Activated CD4-positive, alpha-beta T cell treated with anti-CD3 and anti-CD28 coated beads, Interleukin-2, amount 50 U/mL, for 16 hours (primary cell): ENCODE measurements around the gene SCUBE1.
A peak's percentile ranks its signal among the peaks of the same experiment; 100 is the strongest.

Source experiments
- DNase-seq: peaks from one replicate; pipeline ENCODE4 v3.0.0-alpha.2; 2020

Gene SCUBE1

DNA sequence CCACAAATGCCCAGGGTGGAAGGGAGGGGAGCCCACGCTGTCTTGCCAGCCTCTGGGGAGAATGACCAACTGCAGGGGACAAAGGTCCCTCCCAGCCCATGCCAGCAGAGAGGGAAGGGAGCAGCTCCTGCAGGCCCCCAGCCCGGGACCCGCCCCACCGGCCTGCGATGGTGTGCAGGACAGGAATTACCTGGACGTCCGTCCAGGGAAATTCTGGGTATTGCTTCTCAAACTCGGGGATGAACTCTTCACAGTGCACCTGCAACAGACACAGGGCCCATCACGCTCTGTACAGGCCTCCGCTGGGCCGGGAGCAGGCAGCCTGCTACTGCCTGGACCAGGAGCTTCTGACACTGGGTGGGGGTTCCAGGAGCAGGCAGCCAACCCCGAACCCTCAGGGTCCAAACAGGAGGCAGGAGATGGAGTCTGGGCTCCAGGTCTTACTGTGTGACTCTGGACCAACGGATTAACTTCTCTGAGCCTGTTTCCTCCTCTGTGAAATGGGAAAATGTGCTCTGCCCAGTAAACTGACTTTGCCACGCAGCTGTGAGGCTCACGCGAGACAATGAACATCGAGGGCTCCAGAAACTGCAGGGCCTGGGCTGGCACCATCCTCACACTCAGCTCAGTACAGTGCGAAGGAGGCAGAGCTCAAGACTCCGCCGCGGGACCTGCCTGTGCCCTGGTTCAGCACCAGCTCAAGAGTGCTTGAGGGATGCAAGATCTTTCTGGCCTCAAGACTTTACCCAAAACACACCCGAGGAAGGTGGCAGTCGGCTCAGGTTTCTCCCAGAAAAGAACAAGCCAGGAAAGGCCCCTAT is 173.7 kb downstream of the SCUBE1 start:
- no peak for DNase-seq

- DNase-seq = no peak
Observed at GRCh38 chr22:43168471-43169309, 174.5 kb downstream of the SCUBE1 start.

GRCh38 chr22:43167001-43167589 is 176.1 kb downstream of the SCUBE1 start:
- no peak for DNase-seq

- no peak for DNase-seq
Observed at GRCh38 chr22:43166132-43166930, 176.8 kb downstream of the SCUBE1 start.

DNA sequence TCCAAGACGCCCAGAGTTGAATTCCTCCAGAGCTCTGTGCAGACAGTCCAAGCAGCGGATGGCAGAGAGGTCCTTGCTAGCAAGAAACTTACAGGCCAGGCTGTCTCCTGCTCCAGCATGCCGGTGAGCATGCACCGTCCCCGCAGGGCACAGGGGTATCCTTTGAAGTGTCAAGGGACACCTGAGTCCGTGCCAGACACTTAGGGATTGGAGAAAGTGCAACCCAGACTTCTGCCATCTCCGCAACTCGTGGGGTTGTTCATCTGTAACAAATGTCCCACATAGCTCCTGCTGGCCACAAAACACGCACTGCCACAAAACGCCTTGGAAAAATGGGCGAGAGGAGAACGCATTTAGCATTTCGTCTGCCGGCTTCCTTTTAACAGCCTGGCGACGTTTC is 178.5 kb downstream of the SCUBE1 start:
- DNase-seq = no peak

DNA sequence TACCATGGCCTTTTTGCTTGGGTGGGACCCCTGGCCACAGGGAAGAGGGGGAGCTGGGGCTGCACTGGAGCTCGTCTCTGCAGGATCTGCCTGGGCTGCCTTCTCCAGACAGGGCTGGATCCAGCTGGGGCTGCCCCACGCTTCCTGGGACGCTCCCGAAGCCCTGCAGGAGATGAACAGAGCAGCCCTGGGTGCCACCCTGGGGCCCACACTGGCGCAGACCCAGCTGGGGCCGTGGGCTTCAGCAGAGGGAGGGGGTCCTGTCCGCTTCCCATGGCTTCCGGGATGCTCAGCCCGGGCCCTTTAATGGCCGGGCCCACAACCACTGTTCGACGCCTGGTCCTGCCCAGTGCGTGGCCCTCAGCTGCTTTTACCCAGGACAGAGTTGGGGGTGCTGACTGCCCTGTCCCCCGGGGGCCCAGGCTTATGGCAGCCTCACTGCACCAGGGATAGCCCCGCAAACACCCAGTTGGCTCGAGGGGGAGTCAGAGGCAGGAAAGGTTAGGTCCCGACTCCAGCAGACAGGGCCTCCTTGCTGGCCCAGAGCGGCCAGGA is 179.9 kb downstream of the SCUBE1 start:
- DNase-seq = no peak

- DNase-seq = no peak
Observed at GRCh38 chr22:43162412-43163150, 180.6 kb downstream of the SCUBE1 start.

DNA sequence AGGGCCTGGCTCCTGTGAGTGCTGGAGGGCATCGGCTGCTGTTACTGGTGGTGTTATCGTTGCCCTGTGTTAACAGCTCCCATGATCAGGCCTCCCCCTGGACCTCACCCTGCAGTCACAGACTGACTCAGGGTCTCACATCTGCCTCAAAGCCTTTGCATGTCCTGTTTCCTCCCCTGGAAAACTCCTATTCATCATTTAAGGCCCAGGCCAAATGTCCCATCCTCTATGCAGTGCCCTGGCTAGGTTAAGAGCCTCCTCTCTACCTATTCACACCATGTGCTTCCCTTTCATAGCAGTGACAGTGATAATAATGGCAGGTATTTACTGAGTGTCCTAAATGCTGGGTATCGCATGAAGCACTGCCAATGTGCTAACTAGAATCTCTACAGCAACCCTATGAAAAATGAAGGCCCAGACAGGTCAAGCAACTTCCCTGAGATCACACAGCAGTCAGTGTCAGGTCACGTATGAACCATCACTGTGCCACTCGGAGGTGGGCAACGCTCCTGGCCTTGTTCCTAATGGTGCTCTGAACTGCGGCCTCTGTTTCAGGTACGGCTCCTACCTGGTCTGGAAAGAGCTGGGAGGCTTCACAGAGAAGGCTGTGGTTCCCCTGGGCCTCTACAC is 182.6 kb downstream of the SCUBE1 start:
- no peak for DNase-seq

DNA sequence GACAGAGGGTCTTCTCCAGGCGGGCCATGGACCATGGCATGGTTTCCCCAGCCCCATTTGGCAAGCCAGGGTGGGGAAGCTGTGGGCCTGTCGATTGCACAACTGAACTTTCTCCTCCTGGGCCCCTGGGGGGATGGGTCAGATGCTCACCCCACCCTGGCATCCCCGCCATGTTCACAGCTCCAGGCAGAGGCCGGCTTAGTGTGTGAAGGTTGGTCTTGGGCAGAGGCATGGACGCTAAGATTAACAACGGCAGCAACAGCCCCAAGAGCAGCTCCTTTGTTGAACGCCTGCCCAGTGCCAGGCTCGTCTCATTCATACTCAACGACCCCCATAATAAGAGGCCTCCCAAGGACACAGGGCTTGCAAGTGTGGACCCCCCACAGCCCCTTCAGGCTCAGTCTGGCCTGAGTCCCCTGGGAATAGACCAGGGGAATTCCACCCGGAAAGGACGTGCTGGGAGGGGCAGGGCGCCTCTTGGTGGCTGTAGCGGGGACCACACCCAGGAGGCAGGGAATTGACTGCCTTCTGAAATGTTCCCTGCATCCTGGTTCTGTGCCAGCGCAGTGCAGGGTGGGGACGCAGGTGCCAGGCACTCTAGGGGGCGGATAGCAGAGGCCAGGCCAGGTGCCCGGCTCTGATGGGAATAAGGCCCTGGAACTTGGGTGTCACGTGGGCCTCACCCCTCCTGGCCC is 183.5 kb downstream of the SCUBE1 start:
- no peak for DNase-seq

GRCh38 chr22:43158778-43159483 is 184.2 kb downstream of the SCUBE1 start:
- no peak for DNase-seq

DNA sequence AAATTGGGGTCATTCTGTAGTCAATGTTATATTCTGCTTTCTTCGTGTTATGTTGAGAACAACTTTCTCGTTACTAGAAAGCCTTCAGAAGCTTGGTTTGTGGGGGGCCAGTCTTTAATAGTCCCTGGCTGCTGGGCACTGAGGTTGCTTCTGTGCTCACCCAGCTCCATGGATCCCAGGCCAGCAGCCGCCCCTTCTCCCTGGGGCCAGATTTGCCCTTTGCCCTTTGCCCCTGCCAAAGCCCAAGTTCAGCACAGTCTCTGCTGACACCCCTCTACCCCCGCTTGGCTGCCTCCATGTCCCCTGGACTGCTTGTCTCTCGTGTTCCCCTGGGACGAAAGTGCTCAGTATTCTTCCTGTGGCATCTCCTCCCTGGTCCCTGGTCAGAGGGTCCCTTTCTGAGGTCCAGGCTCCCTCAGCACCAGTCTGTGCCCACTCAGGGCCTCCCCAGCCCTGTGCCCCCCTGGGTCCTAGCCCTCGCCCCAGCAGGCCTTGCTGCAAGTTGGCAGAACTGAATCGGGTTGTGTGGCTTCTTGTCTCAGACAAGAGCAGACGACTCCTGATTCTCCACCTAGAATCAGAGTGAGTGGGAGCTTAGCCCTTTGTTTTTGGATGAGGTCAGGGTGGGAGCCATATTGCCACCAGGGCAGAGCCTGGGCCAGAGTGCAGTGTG is 185.2 kb downstream of the SCUBE1 start:
- no peak for DNase-seq

- no peak for DNase-seq
Observed at GRCh38 chr22:43156413-43156812, 186.8 kb downstream of the SCUBE1 start.

- no peak for DNase-seq
Observed at GRCh38 chr22:43155789-43156188, 187.4 kb downstream of the SCUBE1 start.

DNA sequence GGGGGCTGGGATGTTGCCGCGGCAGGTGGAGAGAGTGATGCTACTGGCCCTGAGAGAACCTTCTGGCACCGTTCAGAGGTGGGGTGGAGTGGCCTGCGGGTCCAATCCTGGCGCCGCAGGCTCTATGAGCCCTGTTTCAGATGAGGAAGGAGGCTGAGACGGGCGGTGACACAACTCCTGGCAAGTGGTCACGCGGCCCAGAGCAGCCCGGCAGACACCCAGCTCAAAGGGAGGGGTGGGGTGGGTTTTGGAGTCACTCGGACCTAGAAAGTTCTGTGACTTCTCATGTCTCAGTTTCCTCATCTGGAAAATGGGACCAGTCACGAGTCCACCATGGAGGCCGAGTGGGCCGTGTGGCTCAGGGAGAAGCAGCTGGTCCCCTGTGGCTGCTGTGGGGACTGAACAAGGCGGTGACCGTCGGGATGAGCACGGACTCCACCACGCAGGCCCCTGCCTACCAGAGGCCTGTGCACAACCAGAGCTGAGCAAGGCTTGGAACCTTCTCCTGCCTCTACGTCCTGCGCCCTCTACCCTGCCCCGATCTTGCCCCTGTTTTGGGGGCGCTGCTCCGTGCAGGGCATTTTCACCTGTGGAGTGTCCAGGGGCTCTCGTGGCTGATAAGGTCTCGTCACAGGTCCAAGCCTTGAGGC is 188.2 kb downstream of the SCUBE1 start:
- no peak for DNase-seq

DNA sequence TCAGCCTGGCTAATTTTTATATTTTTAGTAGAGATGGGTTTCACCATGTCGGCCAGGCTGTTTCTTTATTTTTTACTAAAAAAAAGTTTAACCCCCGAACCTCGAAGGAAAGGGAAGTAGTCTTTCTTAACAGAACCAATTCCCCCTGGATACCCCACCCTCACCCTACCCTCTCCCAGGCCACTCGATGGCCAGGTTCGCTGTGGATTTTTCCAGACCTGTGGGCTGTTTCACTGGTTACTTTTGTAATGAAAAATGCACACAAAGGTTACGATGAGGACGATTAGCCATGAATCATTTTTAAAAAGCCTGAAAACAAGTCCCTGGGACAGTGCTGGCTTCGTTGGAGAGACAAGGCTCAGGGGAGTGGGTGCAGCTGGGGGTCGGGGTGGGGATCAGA is 189.3 kb downstream of the SCUBE1 start:
- DNase-seq = no peak

- DNase-seq = peak; percentile 66
Observed at GRCh38 chr22:43152357-43153071, 190.7 kb downstream of the SCUBE1 start.

- DNase-seq = no peak
Observed at GRCh38 chr22:43152003-43152356, 191.2 kb downstream of the SCUBE1 start.
